Keratinocyte (primary cell): ENCODE data around the gene ELAVL2.

Source experiments
- CTCF ChIP-seq, 3 experiments: IDR thresholded peaks in 1 of 3; conservative IDR thresholded peaks in 1 of 3; optimal IDR thresholded peaks in 1 of 3; 2 replicates in 2 of 3; 3 replicates in 1 of 3; pipeline versions ENCODE3 to v1.5.1; 2011; ENCODE audit warnings: low read length in 3 of 3, mild to moderate bottlenecking in 3 of 3, moderate library complexity in 2 of 3, control low read depth in 1 of 3, inconsistent platforms in 1 of 3; ENCODE audit not compliant: insufficient read depth in 2 of 3; ENCODE audit errors: extremely low read depth in 1 of 3
- EZH2 ChIP-seq: IDR thresholded peaks from one replicate; pipeline ENCODE4 v1.6.1; 2012; ENCODE audit warnings: inconsistent platforms, mild to moderate bottlenecking, low read length, moderate library complexity

GRCh38 chr9:23784962-23785361 is 41.1 kb downstream of the ELAVL2 start:
- peak in 1 of 3 experiments; percentile 21 for TF ChIP-seq CTCF (optimal IDR thresholded peaks at IDR 0.05 in 1 of 3, IDR thresholded peaks at IDR 0.05 in 1 of 3, conservative IDR thresholded peaks at IDR 0.05 in 1 of 3; ENCODE audit: extremely low read depth in 1 of 3, insufficient read depth in 2 of 3, low read length in 3 of 3)
- no peak for TF ChIP-seq EZH2
